HTERT RPE-1 (cell line): ENCODE results near the gene BRCA2.

ENCODE experiments used
- in situ Hi-C: fragments of 300-500 bp; cut with MboI; formaldehyde crosslinking; loops from 4 replicates; pipeline ENCODE4 v1.14.3; 2020; ENCODE audit warnings: low sequenced_read_pairs

The BRCA2 gene

DNA sequence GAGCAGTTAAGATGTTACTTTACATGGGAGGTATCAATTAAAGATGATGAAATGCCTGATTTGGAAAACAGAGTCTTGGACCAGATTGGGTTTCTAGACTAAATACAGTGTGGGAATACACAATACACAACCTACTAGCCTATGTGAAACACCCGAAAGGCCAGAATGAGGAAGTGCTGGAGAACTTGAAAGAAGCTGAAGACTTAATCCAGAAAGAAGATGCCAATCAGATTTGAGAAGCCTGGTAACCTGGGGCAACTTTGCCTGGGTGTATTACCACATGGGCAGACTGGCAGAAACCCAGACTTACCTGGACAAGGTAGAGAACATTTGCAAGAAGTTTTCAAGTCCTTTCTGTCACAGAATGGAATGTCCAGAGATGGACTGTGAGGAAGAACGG is 69.4 kb downstream of the BRCA2 start:
- in situ Hi-C loops, result no loop called here

DNA sequence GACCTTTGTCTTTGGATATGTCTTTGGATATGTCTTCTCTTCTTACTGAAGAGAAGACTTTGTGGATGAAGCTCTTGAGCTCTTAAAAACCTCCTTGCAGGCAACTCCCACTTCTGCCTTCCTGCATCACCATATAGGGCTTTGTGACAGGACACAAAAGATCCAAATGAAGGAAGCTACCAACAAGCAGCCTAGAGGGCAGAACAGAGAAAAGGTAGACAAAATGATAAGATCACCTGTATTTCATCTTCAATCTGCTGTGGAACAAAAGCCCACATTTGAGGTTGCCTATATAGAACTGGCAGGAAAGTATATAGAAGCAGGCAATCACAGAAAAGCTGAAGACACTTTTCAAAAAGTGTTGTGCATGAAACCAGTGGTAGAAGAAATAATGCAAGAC is 70.1 kb downstream of the BRCA2 start:
- in situ Hi-C loops, result no loop called here

DNA sequence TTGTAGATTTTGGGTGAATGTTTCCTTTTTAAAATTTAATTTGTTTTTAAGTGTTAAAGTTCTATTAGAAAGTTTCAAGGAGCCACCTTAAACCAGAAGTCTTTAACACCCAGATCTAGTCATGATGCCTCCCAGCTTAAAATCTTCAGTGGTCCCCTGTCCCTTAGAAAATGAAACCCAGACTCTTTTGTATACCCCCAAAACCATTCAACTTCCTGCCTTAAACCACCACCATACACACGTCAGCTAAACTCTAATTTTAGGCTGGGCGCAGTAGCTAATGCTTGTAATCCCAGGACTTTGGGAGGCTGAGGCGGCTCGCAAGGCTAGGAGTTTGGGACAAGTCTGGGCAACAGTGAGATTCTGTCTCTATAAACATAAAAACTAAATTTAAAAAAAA is 74.7 kb downstream of the BRCA2 start:
- in situ Hi-C loops, result no loop called here

DNA sequence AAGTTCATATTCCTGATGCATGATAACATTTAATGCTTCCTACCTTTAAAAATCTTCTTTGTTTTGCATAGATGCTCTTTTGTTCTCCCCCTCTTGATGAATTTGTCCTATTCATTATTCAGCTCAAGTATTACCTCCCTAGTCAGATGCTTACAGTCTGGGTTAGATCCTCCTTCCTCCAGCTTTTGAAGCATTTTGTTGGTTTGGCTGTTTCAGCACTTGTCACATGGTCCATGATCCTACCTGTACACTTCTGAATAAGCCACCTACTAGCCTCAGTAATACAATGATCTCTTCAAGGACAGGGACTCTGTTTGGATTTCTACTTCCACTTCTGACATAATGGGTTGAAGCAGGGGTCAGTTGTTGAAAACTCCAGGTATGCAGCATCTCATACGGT is 75.2 kb downstream of the BRCA2 start:
- in situ Hi-C loops, result no loop called here

DNA sequence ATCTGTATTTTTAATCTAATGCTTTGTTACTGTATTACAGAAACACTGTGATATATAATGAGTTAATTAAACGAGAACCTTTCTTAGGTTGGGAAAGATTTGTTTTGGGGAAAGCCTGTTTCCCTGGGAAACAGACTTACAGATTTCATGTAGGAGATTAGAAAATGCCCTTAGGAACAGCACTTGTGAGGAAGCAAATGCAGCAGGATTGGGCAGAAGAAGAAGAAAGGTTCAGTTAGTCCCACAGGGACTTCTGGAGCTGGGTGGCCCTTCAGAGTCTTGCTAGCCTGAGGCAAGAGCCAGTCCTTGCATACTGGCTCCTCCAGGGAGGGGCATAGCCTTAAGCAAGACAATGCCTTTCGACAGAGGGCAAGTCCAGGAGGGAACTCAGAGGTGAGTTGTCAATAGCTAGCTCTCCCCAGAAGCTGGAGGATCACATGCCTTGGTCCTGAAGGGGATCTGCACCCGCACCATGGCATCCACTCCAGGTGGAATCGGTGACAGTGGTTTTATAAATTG is 75.9 kb downstream of the BRCA2 start:
- in situ Hi-C loops, result no loop called here

DNA sequence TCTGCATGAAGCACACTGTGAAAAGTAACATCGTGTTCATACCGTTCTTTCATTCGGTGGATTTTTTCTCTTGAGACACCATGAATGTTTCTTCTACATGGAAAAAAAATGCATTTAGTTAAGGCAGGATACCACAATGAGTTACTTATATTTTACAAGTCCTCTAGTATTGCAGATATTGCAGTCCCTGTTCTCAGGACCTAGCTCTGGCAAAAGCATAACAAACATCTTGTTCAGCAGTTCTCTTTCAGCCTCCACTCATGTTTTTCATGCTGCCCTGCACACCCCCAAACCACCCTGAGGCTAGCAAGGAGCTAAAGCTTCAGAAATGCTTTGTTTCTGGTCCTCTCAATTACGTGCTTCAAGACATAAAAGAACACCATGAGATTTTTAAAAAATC is 87.8 kb downstream of the BRCA2 start:
- in situ Hi-C loops, result no loop called here

DNA sequence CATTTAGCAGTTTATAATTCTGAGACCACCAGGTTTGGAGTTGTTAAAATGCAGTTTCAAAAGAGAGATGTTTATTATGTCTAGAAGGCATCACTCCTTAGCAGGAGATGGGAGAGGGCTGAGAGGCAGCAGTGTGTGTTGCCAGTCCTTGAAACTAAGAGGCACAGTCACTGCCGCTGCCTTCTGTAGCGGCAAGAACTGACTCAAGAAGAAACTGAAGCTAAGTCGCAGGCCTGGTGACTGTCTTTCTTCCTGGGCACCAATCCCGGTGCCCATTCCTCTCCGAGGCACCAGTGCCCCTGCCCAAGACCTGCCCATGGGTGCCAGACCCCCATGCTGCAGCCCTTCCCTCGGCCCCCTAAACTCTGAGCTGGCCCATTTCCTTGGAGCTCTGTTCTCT is 92.5 kb downstream of the BRCA2 start:
- in situ Hi-C loops, result no loop called here

DNA sequence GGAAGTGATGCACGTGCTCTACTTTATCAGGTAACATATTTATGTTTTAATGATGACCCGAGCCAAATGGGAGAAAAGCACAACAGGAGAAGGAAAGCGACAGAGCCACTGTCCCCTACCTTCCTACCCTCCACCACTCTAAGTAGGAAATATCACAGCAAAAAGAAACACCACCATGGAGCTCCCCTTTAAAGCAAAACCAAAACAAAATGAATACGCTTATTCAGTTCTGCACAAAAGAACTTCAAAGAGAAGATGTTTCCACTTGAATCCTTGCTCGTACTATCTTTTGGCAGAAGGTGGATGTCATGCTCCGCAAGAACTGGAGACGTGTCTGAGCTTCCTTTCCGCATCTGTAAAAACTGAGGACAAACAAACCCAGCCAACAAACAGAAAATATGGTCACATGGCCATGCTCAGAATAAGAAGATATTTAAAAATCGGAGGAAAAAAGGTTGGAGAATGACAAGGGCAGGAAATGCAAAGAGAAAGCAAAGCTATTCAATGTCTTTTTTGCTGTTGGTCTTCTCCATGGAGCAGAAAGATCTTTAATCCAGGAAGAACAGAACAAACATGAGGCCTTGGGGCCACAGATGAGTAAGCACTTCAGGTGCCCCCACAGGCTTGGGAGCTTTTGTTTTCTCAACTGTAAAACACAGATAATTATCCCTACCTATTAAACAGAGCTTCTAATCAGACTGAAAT is 93.1 kb downstream of the BRCA2 start:
- in situ Hi-C loops, result no loop called here

DNA sequence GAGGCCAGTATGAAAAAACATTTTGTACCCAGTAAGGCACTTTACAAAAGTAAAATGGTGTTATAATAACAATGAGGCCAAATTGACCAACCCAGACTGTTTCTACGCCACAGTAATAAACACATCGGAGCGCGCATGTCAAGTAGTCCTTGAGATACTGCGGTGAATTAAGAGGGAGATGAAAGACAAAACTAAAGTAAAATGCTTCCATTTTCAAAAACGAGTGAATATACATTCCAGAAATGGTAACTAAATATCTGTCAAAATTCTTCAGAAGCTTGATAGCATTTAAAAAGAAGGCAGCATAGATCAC is 93.6 kb downstream of the BRCA2 start:
- in situ Hi-C loops, result no loop called here

DNA sequence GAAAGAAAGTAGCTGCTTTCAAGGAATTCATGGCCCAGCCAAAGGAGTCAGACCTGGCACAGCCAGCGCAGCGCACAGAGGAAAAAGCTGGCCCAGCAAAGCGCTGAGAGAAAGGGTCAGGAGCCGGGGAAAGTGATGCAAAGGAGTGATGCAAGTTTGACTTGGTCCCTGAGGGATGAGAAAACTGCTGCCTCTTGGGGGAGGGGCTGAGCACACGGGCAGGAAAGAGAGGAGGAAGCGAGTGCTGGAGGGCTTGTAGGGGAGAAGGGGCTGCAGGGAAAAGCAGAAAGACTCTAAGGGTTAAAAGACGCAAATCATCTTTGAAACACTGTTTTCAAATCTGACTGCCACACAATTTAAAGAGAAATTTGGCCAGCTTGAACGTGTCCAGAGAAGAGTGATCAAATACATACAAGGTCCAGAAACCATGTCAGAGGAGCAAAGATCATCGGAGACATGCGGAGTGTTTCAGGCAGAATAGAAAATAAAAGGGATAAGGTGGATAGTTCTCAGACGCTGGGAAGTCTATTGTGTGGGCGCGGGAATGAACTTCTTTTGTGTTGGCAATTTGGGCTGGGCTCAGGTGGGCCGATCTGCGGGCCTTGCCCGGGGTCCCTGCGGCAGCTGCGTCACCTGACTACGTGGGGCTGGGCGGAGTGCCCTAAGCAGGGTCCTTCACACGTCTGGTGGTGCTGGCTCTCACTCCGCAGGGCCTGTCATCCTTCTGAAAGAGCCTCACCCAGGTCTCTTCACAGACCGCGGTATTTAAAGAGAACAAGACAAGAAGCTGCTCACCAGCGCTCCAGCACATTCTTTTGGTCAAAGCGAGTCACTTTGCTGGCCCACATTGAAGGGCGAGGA is 94.5 kb downstream of the BRCA2 start:
- in situ Hi-C loops, result no loop called here

DNA sequence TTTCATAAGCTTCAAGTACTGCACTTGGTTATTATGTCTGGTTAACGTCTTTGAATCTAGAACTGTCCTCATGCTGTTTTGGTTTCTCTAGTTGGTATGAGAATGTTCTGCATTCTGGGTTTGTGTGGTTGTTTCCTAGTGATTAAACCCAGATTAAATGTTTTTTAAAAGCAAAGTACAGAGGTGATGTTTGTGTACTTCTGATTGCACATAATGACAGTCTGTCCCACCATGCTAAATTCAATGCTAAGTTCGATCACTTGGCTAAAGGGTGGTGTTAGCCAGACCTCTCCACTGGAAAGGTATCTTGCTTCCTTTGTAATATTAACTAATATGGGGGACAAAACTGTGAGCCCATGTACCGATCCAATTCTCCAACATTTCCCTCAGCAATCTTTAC is 98.0 kb downstream of the BRCA2 start:
- in situ Hi-C loops, result no loop called here

DNA sequence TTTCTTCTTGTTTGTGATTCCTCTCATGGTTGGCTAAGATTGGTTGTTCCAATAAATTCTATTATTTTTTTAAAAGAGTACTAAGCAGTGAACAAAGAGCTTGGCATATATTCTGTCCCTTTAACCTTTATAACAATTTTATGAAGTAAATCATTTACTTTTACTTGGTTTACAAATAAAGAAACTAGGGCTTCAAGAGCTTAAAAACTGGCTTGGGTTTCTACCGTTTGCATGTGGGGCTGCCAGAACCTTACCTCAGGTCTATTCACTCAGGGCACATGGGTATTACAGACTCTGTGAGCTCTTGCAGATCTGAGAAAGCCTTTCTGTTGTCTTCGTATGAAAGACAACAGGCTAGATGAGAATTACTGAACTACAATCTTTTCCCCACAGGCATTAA is 99.3 kb downstream of the BRCA2 start:
- in situ Hi-C loops, result no loop called here

DNA sequence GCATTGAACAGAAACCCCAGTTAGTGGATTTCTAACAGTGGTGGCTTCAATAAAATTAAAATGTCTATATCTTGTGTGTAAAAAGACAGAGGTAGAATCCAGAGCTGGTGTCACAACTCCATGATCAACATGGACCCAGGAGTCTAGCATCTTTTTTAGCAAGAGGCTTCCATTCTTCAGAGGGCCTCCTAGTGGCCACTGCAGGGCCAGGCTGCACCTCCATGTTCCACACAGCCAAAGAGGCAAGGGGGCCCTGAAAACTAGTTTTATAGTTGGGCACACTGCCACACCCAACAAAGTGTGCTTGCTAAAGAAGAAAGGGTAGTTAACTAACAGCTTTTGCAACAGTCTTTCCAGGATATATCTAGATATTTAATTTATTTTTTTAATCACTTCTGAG is 99.7 kb downstream of the BRCA2 start:
- in situ Hi-C loops, result no loop called here

DNA sequence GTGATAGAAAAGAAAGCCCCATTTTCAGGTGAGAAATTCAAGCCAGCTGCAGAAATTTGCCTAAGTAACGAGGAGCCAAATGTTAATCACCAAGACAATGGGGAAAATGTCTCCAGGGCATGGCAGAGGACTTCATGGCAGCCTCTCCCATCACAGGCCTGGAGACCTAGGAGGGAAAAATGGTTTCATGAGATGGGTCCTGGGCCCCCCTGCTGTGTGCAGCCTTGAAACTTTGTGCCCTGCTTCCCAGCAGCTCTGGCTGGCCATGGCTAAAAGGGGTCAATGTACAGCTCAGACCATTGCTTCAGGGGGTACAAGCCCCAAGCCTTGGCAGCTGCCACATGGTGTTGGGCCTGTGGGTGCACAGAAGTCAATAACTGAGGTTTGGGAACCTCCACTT is 102.7 kb downstream of the BRCA2 start:
- in situ Hi-C loops, result no loop called here

DNA sequence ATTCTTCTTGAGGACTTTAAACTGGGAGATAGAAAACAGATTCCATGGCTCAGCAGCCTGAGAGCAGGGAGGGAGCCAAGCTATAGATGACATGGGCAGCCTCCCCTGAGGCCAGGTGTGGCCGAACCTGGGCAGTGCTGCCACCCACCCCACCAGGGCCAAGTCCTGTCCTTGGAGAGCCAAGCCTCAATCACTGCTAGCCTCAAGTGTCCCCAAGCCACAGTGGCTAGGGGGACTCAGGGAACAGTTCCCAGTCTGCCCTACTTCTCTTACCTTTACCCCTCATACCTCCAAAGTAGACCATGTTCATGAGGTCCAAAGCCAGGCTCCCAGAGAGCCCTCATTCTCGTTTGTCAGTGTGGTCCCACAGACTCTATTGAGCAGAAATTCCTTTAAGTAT is 104.6 kb downstream of the BRCA2 start:
- in situ Hi-C loops, result no loop called here

DNA sequence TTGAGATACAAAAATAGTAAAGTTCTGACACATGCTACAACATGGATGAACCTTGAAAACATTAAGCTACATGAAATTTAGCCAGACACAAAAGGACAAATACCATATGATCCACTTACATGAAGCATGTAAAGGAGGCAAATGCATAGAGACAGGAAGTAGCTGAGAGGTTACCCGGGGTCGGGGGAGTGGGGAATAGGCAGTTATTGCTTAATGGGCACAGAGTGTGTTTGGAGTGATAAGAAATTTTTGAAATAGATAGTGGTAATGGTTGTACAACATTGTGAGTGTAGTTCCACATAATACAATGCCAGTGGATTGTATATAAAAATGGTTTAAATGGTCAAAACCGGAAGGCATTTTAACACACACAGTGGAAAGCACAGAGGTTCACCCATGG is 108.3 kb downstream of the BRCA2 start:
- in situ Hi-C loops, result no loop called here

DNA sequence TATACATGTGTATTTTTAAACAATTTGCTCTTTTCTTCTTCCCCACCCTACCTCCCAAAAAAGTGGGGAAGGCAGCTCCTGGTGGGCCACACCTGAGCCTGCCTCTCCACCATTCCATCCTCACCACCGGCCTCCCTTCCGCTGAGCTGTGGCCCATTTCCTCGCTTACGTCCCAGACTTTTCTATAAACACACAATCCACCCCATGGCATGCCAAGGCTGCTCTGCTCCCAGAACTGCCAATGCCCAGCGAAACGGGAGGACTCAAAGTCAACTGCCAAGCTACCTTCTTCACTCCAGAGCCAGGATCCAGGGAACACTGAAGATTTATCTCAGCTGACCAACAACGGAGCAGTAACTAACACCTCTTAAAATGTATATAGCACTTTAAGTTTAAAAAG is 109.8 kb downstream of the BRCA2 start:
- in situ Hi-C loops, result no loop called here

DNA sequence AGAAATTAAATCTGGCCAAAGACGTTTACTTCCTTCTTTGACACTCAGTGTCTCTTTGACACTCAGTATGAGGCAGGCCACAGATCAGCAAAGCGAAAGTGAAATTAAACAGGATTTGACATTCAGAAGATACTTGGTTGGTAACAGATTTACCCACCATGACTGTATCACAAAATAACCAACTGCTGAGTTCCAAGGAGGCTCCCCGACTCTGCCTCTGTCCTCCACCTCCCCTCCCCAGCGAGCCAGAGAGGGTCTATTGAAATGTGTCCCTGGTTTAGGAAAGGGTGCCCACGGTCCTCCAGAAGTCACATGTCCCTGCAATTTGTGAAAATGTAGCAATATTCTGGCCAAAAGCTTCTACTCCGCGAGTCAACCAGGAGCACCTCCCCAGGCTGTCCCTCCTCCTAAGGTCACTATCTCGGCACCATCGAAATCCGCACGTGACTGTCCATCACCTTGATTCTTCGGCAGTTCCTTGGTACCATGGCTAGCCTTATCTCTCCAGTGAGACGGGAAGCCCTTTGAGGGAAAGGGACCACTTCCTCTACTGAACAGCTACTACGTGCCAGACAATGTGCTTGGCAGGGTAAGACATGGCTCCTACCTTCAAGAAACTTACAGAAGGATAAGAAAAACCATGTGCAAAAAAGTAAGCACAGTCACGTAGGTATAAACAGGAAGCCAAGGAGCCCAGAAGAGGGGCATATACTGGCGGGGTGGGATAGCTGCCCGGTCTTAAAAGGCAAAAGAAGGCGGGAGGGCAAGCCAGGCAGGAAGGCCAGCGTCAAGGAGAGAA is 111.1 kb downstream of the BRCA2 start:
- in situ Hi-C loops, result no loop called here

DNA sequence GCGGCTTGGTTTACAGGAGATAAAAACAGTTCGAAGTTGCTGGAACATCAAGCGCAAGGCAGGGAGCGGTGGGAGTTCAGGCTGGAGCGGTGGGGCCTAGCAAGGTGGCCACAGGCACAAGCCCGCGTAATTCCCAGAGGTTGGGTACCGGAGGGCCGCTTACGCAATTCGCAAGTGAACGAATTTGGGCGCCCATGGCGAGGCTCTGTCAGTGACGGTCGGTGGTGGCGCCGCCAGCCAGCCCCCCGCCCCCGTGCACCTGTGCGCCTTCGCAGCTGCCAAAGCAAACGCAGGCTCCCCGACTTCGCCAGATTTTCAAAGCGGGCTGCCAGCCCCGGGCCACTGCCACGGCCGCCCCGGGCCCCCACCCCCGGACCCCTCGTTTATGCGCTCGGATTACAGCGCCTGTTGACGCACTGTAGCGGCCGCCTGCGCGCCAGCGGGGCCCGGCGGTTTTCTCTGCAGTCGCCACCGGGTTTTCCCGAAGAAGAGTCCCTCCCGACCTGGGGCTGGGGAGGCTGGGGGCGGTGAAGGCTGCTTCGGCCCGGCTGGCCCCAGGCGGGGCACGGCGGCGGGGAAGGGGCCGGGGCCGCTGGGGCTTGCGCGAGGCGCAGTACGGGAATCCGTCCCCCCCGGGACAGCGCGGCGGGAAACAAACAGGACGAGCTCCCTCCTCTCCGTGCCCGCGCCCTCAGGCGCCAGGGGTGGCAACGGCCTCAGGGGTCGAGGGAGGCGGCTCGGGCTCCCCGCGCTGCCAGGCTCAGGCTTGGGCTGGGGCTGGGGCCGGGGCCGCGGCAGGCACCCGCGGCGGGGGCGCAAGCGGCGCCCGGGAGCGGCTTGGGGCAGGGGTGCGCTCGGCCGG is 111.9 kb downstream of the BRCA2 start:
- in situ Hi-C loops, result no loop called here

DNA sequence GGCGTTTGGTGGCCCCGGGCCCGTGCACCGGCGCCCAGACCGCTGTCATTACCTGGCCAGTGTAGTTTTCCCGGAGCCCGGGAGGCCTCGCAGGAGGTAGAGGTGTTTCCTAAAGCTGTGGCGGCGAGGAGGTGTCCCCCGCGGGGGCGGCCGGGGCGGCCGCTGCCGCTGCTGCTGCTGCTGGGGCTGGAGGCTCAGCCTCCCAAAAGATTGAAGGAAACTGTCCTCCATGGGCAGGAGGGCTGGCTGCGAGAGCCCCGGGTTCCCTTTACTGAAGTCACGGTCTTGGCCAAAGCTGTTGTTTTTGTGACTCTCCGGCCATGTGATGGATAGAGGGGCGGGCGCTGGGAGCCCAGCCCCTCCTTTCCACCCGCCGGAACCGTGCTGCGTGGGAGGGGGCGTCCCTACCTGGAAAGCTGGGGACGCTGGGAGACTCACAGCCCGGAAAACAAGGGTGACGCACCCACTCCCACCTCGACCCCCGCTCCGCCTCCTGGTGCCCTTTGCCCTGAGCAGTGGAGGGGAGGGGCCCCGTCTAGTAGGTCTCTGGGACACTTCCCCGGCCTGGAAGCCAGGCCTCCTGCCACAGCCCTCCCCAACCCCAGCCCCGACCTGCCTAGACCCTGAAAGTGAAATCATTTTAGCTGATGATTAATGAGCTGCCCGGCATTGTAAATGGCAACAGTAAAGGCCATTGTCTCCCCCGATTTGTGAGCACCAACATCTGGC is 112.7 kb downstream of the BRCA2 start, which contains the start of gene N4BP2L1:
Gene N4BP2L1 (minus strand): TSS at position 279 of the 729 bp plus-strand sequence. CDS start 48 bp downstream, at position 231.
- in situ Hi-C loops, result no loop called here
